HEK293 (cell line): Measurements from ENCODE around the gene CCSER2.

ENCODE experiments used
- GLI4 ChIP-seq: fragments of 450-650 bp; formaldehyde crosslinking; IDR thresholded peaks from 2 replicates; pipeline ENCODE4 v1.5.1; 2016; ENCODE audit warnings: missing biosample characterization, missing genetic modification characterization
- KLF9 ChIP-seq: fragments of 450-650 bp; formaldehyde crosslinking; IDR thresholded peaks from 2 replicates; pipeline ENCODE4 v1.5.1; 2016; ENCODE audit warnings: missing biosample characterization, missing genetic modification characterization, low read depth
- ZNF202 ChIP-seq: fragments of 450-650 bp; formaldehyde crosslinking; IDR thresholded peaks from 2 replicates; pipeline ENCODE4 v1.5.1; 2016; ENCODE audit warnings: missing biosample characterization, missing genetic modification characterization, borderline replicate concordance
- ZNF214 ChIP-seq: fragments of 450-650 bp; formaldehyde crosslinking; IDR thresholded peaks from 2 replicates; pipeline ENCODE4 v1.5.1; 2017; ENCODE audit warnings: missing biosample characterization, mild to moderate bottlenecking, missing genetic modification characterization, borderline replicate concordance
- ZNF274 ChIP-seq, 2 experiments: fragments of 200-500 bp in 1 of 2; fragments of 450-650 bp in 1 of 2; sonication (Bioruptor generic) in 1 of 2; formaldehyde crosslinking in 1 of 2; IDR thresholded peaks; 2 replicates each; pipeline versions ENCODE4 v1.5.1 to v1.6.1; 2014 to 2016; ENCODE audit warnings: borderline replicate concordance in 1 of 2, inconsistent platforms in 1 of 2, low read length in 1 of 2, missing biosample characterization in 1 of 2, missing genetic modification characterization in 1 of 2
- ZNF416 ChIP-seq: fragments of 450-650 bp; formaldehyde crosslinking; IDR thresholded peaks from 2 replicates; pipeline ENCODE4 v1.5.1; 2016; ENCODE audit warnings: missing biosample characterization, missing genetic modification characterization
- ZNF521 ChIP-seq: fragments of 450-650 bp; formaldehyde crosslinking; IDR thresholded peaks from 2 replicates; pipeline ENCODE4 v1.5.1; 2017; ENCODE audit warnings: missing biosample characterization, mild to moderate bottlenecking, missing genetic modification characterization
- ZNF555 ChIP-seq: fragments of 450-650 bp; formaldehyde crosslinking; conservative IDR thresholded peaks from 2 replicates; pipeline ENCODE4 v1.5.1; 2017; ENCODE audit warnings: missing biosample characterization, mild to moderate bottlenecking, missing genetic modification characterization, inconsistent platforms
- ZNF629 ChIP-seq: fragments of 450-650 bp; formaldehyde crosslinking; IDR thresholded peaks from 2 replicates; pipeline ENCODE4 v1.5.1; 2017; ENCODE audit warnings: missing biosample characterization, missing genetic modification characterization
- TF ChIP-seq, protein P1 (sequence below): fragments of 450-650 bp; formaldehyde crosslinking; IDR thresholded peaks from 2 replicates; pipeline ENCODE4 v1.5.1; 2016; ENCODE audit warnings: missing biosample characterization, missing genetic modification characterization
- TF ChIP-seq, protein P2 (sequence below): fragments of 450-650 bp; formaldehyde crosslinking; IDR thresholded peaks from 2 replicates; pipeline ENCODE4 v1.5.1; 2016; ENCODE audit warnings: missing biosample characterization, missing genetic modification characterization, low read depth
- TF ChIP-seq, protein P3 (sequence below): fragments of 450-650 bp; formaldehyde crosslinking; IDR thresholded peaks from 2 replicates; pipeline ENCODE4 v1.5.1; 2016; ENCODE audit warnings: missing biosample characterization, missing genetic modification characterization, borderline replicate concordance
- TF ChIP-seq, protein P4 (sequence below): fragments of 450-650 bp; formaldehyde crosslinking; IDR thresholded peaks from 2 replicates; pipeline ENCODE4 v1.5.1; 2016; ENCODE audit warnings: missing biosample characterization, missing genetic modification characterization
- TF ChIP-seq, protein P5 (sequence below): fragments of 450-650 bp; formaldehyde crosslinking; IDR thresholded peaks from 2 replicates; pipeline ENCODE4 v1.5.1; 2016; ENCODE audit warnings: missing biosample characterization, missing genetic modification characterization

DNA sequence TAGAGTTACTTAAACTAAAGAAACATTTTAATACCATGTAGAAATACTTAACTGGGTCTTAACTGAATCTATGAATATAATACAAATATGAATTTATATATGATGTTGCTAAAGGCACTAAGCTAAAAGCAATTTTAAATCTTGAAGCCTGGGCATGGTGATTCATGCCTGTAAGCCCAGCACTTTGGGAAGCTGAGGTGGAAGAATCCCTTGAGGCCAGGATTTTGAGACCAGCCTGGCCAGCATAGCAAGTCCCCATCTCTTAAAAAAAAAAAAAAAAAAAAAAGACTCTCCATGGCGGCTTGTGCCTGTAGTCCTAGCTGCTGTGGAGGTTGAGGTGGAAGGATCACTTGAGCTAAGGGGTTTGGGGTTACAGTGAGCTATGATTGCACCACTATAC lies 95.3 kb downstream of the CCSER2 start:
- TF ChIP-seq ZNF214 (tag by site-specific recombination), result no peak
- TF ChIP-seq ZNF202 (tag by site-specific recombination), result no peak
- TF ChIP-seq, protein P1, sequence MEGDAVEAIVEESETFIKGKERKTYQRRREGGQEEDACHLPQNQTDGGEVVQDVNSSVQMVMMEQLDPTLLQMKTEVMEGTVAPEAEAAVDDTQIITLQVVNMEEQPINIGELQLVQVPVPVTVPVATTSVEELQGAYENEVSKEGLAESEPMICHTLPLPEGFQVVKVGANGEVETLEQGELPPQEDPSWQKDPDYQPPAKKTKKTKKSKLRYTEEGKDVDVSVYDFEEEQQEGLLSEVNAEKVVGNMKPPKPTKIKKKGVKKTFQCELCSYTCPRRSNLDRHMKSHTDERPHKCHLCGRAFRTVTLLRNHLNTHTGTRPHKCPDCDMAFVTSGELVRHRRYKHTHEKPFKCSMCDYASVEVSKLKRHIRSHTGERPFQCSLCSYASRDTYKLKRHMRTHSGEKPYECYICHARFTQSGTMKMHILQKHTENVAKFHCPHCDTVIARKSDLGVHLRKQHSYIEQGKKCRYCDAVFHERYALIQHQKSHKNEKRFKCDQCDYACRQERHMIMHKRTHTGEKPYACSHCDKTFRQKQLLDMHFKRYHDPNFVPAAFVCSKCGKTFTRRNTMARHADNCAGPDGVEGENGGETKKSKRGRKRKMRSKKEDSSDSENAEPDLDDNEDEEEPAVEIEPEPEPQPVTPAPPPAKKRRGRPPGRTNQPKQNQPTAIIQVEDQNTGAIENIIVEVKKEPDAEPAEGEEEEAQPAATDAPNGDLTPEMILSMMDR, result no peak
- TF ChIP-seq, protein P2, sequence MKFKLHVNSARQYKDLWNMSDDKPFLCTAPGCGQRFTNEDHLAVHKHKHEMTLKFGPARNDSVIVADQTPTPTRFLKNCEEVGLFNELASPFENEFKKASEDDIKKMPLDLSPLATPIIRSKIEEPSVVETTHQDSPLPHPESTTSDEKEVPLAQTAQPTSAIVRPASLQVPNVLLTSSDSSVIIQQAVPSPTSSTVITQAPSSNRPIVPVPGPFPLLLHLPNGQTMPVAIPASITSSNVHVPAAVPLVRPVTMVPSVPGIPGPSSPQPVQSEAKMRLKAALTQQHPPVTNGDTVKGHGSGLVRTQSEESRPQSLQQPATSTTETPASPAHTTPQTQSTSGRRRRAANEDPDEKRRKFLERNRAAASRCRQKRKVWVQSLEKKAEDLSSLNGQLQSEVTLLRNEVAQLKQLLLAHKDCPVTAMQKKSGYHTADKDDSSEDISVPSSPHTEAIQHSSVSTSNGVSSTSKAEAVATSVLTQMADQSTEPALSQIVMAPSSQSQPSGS (tag by site-specific recombination), result no peak
- no peak for TF ChIP-seq ZNF274 (IDR thresholded peaks at IDR 0.05; ENCODE audit: low read length)
- TF ChIP-seq ZNF274 (tag by site-specific recombination; IDR thresholded peaks at IDR 0.05; ENCODE audit: borderline replicate concordance), result no peak
- TF ChIP-seq, protein P3, sequence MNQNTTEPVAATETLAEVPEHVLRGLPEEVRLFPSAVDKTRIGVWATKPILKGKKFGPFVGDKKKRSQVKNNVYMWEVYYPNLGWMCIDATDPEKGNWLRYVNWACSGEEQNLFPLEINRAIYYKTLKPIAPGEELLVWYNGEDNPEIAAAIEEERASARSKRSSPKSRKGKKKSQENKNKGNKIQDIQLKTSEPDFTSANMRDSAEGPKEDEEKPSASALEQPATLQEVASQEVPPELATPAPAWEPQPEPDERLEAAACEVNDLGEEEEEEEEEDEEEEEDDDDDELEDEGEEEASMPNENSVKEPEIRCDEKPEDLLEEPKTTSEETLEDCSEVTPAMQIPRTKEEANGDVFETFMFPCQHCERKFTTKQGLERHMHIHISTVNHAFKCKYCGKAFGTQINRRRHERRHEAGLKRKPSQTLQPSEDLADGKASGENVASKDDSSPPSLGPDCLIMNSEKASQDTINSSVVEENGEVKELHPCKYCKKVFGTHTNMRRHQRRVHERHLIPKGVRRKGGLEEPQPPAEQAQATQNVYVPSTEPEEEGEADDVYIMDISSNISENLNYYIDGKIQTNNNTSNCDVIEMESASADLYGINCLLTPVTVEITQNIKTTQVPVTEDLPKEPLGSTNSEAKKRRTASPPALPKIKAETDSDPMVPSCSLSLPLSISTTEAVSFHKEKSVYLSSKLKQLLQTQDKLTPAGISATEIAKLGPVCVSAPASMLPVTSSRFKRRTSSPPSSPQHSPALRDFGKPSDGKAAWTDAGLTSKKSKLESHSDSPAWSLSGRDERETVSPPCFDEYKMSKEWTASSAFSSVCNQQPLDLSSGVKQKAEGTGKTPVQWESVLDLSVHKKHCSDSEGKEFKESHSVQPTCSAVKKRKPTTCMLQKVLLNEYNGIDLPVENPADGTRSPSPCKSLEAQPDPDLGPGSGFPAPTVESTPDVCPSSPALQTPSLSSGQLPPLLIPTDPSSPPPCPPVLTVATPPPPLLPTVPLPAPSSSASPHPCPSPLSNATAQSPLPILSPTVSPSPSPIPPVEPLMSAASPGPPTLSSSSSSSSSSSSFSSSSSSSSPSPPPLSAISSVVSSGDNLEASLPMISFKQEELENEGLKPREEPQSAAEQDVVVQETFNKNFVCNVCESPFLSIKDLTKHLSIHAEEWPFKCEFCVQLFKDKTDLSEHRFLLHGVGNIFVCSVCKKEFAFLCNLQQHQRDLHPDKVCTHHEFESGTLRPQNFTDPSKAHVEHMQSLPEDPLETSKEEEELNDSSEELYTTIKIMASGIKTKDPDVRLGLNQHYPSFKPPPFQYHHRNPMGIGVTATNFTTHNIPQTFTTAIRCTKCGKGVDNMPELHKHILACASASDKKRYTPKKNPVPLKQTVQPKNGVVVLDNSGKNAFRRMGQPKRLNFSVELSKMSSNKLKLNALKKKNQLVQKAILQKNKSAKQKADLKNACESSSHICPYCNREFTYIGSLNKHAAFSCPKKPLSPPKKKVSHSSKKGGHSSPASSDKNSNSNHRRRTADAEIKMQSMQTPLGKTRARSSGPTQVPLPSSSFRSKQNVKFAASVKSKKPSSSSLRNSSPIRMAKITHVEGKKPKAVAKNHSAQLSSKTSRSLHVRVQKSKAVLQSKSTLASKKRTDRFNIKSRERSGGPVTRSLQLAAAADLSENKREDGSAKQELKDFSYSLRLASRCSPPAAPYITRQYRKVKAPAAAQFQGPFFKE (tag by site-specific recombination), result no peak
- TF ChIP-seq ZNF416, result no peak
- TF ChIP-seq ZNF521 (tag by site-specific recombination), result no peak
- no peak for TF ChIP-seq KLF9
- TF ChIP-seq, protein P4, sequence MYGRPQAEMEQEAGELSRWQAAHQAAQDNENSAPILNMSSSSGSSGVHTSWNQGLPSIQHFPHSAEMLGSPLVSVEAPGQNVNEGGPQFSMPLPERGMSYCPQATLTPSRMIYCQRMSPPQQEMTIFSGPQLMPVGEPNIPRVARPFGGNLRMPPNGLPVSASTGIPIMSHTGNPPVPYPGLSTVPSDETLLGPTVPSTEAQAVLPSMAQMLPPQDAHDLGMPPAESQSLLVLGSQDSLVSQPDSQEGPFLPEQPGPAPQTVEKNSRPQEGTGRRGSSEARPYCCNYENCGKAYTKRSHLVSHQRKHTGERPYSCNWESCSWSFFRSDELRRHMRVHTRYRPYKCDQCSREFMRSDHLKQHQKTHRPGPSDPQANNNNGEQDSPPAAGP (tag by site-specific recombination), result no peak
- no peak for TF ChIP-seq ZNF629 (tag by site-specific recombination)
- no peak for TF ChIP-seq ZNF555
- TF ChIP-seq GLI4 (tag by site-specific recombination), result no peak
- TF ChIP-seq, protein P5, sequence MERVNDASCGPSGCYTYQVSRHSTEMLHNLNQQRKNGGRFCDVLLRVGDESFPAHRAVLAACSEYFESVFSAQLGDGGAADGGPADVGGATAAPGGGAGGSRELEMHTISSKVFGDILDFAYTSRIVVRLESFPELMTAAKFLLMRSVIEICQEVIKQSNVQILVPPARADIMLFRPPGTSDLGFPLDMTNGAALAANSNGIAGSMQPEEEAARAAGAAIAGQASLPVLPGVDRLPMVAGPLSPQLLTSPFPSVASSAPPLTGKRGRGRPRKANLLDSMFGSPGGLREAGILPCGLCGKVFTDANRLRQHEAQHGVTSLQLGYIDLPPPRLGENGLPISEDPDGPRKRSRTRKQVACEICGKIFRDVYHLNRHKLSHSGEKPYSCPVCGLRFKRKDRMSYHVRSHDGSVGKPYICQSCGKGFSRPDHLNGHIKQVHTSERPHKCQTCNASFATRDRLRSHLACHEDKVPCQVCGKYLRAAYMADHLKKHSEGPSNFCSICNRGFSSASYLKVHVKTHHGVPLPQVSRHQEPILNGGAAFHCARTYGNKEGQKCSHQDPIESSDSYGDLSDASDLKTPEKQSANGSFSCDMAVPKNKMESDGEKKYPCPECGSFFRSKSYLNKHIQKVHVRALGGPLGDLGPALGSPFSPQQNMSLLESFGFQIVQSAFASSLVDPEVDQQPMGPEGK (tag by site-specific recombination), result no peak
